Measurements from ENCODE around the gene KCNB1. TPM values are rescaled to one million over a fixed set of nuclear protein-coding genes. Genes with fewer than 3 reads are reported as not detected.
A peak's percentile ranks its signal among the peaks of the same experiment; 100 is the strongest.

KCNB1 gene
- total RNA-seq, 4 donors from 2014 or later, result 0.29 to 32.5 (median 7.0) TPM

DNA sequence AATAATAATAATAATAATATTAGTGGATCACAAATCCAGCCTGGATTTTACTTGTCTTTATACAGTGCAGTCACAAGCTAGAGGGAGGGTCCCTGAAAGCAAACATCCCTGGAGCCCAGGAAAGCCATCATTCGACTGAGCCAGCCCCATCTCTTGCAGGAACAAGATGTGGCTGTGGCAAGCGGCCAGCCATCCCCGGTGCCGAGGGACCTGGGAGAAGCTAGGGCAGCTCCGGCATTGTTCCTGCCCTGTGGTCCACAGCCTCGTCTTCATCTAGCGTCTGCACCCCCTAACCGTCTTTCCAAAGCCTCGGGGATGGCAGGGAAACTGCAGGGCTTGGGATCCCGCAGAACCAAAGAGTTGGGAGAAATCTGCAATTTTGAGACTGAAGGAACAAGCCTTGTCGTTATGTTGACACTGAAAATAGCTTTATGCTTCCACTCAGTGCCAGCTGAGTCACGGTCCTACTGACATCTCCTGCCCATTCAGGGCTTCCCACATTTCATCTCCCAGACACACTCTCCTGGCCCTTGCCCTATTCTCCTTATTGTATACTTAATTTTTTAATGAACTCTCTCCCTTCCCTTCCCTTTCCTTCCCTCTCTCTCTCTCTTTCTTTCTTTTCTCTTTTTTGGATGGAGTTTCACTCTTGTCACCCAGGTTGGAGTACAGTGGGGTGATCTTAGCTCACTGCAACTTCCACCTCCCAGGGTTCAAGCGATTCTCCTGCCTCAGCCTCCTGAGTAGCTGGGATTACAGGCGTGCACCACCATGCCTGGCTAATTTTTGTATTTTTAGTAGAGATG, 142.1 kb downstream of the KCNB1 start:
- H3K4me3 ChIP-seq, result no peak overlapping the region
- H3K9me3 ChIP-seq, result no peaks in the 10 kb centered on the region
- no peaks in the 10 kb centered on the region for H3K36me3 ChIP-seq
- no peaks in the 10 kb centered on the region for H3K27me3 ChIP-seq
- H3K27ac ChIP-seq, result peak overlapping the region in 1 of 2 donors; percentile 25
- intact Hi-C loops (cut with DNase I; ENCODE audit: low total_unique reads), result loop anchor here (10.0 kb wide), 1 partner anchor 54 kb away; no protein-coding TSS in a partner anchor
- H3K4me1 ChIP-seq, result peaks cover 2 to 6% of the 10 kb centered on the region in 2 donors
- DNase-seq, result no peak
- TF ChIP-seq, protein P1, sequence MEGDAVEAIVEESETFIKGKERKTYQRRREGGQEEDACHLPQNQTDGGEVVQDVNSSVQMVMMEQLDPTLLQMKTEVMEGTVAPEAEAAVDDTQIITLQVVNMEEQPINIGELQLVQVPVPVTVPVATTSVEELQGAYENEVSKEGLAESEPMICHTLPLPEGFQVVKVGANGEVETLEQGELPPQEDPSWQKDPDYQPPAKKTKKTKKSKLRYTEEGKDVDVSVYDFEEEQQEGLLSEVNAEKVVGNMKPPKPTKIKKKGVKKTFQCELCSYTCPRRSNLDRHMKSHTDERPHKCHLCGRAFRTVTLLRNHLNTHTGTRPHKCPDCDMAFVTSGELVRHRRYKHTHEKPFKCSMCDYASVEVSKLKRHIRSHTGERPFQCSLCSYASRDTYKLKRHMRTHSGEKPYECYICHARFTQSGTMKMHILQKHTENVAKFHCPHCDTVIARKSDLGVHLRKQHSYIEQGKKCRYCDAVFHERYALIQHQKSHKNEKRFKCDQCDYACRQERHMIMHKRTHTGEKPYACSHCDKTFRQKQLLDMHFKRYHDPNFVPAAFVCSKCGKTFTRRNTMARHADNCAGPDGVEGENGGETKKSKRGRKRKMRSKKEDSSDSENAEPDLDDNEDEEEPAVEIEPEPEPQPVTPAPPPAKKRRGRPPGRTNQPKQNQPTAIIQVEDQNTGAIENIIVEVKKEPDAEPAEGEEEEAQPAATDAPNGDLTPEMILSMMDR (IDR thresholded peaks at IDR 0.05), result no peak
- TF ChIP-seq POLR2A (IDR thresholded peaks at IDR 0.05), result no peak

DNA sequence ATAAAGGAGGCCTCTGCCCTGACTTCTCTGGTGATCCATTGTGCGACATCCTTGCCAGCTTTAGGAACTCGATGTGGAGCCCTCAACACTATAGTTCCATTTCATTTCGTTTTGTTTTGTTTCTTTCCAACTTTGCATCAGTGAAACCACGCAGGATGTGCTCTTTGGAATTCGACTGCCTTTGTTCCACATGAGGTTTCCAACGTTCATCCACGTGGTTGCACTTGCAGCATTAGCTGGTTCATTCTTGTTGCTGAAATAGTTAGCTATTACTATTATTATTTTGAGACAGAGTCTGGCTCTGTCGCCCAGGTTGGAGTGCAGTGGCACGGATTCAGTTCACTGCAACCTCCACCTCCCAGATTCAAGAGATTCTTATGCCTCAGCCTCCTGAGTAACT, 143.3 kb downstream of the KCNB1 start:
- intact Hi-C loops (cut with DNase I; ENCODE audit: low total_unique reads), result no loop called here
- H3K9me3 ChIP-seq, result no peaks in the 10 kb centered on the region
- no peak for TF ChIP-seq POLR2A (IDR thresholded peaks at IDR 0.05)
- TF ChIP-seq, protein P1 (IDR thresholded peaks at IDR 0.05), result no peak
- no peaks in the 10 kb centered on the region for H3K36me3 ChIP-seq
- DNase-seq, result no peak
- peaks cover 0 to 6% of the 10 kb centered on the region in 2 donors for H3K4me1 ChIP-seq
- H3K4me3 ChIP-seq, result no peak overlapping the region
- no peak overlapping the region for H3K27ac ChIP-seq
- H3K27me3 ChIP-seq, result no peaks in the 10 kb centered on the region

DNA sequence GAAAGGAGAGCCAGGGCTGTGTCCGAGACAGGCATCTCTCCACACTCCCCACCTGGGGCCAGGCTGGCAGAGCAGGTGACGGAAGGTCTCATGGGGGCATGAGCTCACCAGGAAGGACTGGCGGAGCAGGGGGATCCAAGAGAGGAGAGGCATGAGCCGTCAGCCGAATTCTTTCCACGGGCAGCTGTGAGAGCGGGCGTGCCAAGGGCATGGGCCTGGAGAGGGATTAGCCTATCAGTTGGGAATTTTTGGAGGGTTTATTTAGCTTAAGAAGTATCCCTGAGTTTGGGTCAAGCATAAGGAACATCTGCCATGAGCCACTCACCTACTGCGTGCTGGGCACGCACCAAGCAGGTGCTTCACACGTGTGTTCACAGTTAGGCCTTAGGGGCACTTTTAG, 144.4 kb downstream of the KCNB1 start:
- H3K27me3 ChIP-seq, result no peaks in the 10 kb centered on the region
- TF ChIP-seq, protein P1 (IDR thresholded peaks at IDR 0.05), result no peak
- no peak for TF ChIP-seq POLR2A (IDR thresholded peaks at IDR 0.05)
- peaks cover 0 to 6% of the 10 kb centered on the region in 2 donors for H3K4me1 ChIP-seq
- intact Hi-C loops (cut with DNase I; ENCODE audit: low total_unique reads), result no loop called here
- DNase-seq, result no peak
- no peaks in the 10 kb centered on the region for H3K9me3 ChIP-seq
- H3K36me3 ChIP-seq, result no peaks in the 10 kb centered on the region
- no peak overlapping the region for H3K27ac ChIP-seq
- no peak overlapping the region for H3K4me3 ChIP-seq

DNA sequence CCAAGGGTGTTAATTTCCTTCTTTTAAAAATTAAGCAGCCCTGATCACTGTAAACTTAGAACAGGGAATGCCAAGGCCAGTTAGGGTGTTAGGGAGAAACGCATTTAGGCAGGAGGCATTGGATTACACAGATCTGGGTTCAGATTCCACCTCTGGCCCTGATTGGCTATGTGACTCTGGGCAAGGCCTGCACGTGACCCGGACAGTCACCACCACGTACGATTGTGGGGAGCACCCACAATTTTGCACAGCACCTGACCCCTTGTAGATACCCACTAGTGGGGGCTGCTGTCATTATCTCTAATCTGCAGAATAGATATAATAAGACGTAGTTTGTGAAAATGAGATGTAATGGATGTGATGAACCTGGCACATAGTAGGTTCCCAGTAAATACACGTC, 145.1 kb downstream of the KCNB1 start:
- H3K9me3 ChIP-seq, result no peaks in the 10 kb centered on the region
- TF ChIP-seq POLR2A (IDR thresholded peaks at IDR 0.05), result no peak
- TF ChIP-seq, protein P1 (IDR thresholded peaks at IDR 0.05), result no peak
- intact Hi-C loops (cut with DNase I; ENCODE audit: low total_unique reads), result no loop called here
- no peak for DNase-seq
- no peak overlapping the region for H3K27ac ChIP-seq
- H3K4me1 ChIP-seq, result no peaks in the 10 kb centered on the region
- no peaks in the 10 kb centered on the region for H3K27me3 ChIP-seq
- H3K4me3 ChIP-seq, result no peak overlapping the region
- no peaks in the 10 kb centered on the region for H3K36me3 ChIP-seq

DNA sequence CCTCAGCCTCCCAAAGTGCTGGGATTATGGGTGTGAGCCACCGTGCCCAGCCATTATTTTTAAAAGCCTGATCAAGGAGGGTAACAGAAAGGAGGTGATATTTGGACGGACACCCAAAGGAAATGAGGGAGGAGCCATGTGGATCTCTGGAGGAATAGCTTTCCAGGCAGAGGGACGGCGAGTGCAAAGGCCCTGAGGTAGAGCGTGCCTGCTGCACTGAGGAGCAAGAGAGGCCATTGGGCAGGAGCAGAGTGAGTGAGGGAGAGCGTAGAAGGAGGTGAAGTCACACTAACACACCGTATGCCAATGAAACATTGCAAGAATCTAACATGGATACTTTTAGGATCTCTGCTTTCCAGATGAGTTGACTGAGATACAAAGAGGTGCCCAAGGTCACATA, 145.7 kb downstream of the KCNB1 start:
- Histone ChIP-seq H3K27me3 (no peaks in the 10 kb centered on the region), H3K36me3 (no peaks in the 10 kb centered on the region), H3K9me3 (no peaks in the 10 kb centered on the region), H3K27ac (no peak overlapping the region), H3K4me3 (no peak overlapping the region), H3K4me1 (no peaks in the 10 kb centered on the region)
- intact Hi-C loops (cut with DNase I; ENCODE audit: low total_unique reads), result no loop called here
- no peak for DNase-seq
- TF ChIP-seq POLR2A (IDR thresholded peaks at IDR 0.05), result no peak
- TF ChIP-seq, protein P1 (IDR thresholded peaks at IDR 0.05), result no peak

All from uterus (tissue), 4 donors.